HCT116 (cell line): ENCODE results near the gene MFRP. TPM values are rescaled to one million over a fixed set of nuclear protein-coding genes. Genes with fewer than 3 reads are reported as not detected.

Experiments used
- ATAC-seq: fragments of 200-7000 bp; cut with Tn5 transposase; 2 replicates; pipeline ENCODE4 v1.9.1; 2020; ENCODE audit warnings: mild to moderate bottlenecking, moderate library complexity
- BruUV-seq: library from RNA; stranded (reverse); fragments of 400-500 nt; replicated peaks from 2 replicates; lab custom pipeline; 2021; lab: Mats Ljungman, UMichigan
- CTCF ChIA-PET: fragments of 300-600 bp; sonication (Branson Sonifier 250); formaldehyde crosslinking; loops from one replicate; lab custom pipeline; 2021; ENCODE audit warnings: antibody characterized with exemption; lab: Charles Lee
- POLR2A ChIA-PET: fragments of 300-600, 350-600 bp; sonication (Branson Sonifier 250); formaldehyde crosslinking; loops from one replicate; lab custom pipeline; 2021; ENCODE audit warnings: antibody characterized with exemption; lab: Charles Lee
- RAD21 ChIA-PET, 2 experiments: fragments of 300-600 bp; sonication (Branson Sonifier 250); formaldehyde crosslinking; loops; one replicate each; lab custom pipeline; 2023; ENCODE audit warnings: low total read pairs in 2 of 2; ENCODE audit not compliant: uncharacterized antibody in 2 of 2, unreplicated experiment in 2 of 2, low non-redundant PET in 1 of 2; lab: Charles Lee
- DNase-seq: peaks from one replicate; pipeline ENCODE4 v3.0.0-alpha.2; 2010; ENCODE audit warnings: low read depth, low spot score
- H2AFZ ChIP-seq: fragments of 200-600 bp; shearing (Covaris generic), sonication (generic); 2 replicates; pipeline ENCODE4 v1.6.1; 2017; ENCODE audit warnings: low read depth, mixed run types, mixed read lengths, antibody characterized with exemption, low read length; ENCODE audit not compliant: poor library complexity, severe bottlenecking
- H3K27ac ChIP-seq: 2 replicates; pipeline ENCODE4 v1.5.1; 2012; ENCODE audit warnings: low read depth, low read length
- H3K27me3 ChIP-seq: fragments of 200-600 bp; sonication (generic); 2 replicates; pipeline ENCODE4 v1.6.1; 2016; ENCODE audit warnings: mixed run types, low read length, mixed read lengths; ENCODE audit not compliant: insufficient read depth
- H3K36me3 ChIP-seq, 2 experiments: fragments of 200-500 bp in 1 of 2; fragments of 200-600 bp in 1 of 2; sonication (Bioruptor generic) in 1 of 2; sonication (generic) in 1 of 2; 2 replicates each; pipeline versions ENCODE4 v1.5.1 to v1.6.1; 2014 to 2016; ENCODE audit warnings: low read length in 2 of 2, inconsistent platforms in 1 of 2, mixed read lengths in 1 of 2, mixed run types in 1 of 2; ENCODE audit not compliant: insufficient read depth in 2 of 2, control insufficient read depth in 1 of 2
- H3K4me1 ChIP-seq, 2 experiments: fragments of 200-600 bp in 1 of 2; sonication (generic) in 1 of 2; 2 replicates each; pipeline versions ENCODE4 v1.5.1 to v1.6.1; 2012 to 2017; ENCODE audit warnings: low read length in 2 of 2, inconsistent platforms in 1 of 2, mild to moderate bottlenecking in 1 of 2, mixed read lengths in 1 of 2, mixed run types in 1 of 2, moderate library complexity in 1 of 2; ENCODE audit not compliant: insufficient read depth in 2 of 2, control insufficient read depth in 1 of 2
- H3K4me2 ChIP-seq: fragments of 200-600 bp; sonication (generic); 2 replicates; pipeline ENCODE4 v1.6.1; 2017; ENCODE audit warnings: mixed run types, low read length, mixed read lengths
- H3K4me3 ChIP-seq, 2 experiments: fragments of 200-600 bp in 1 of 2; sonication (generic) in 1 of 2; replicated peaks in 1 of 2; 2 replicates each; pipeline ENCODE4 v1.5.1; 2011 to 2016; ENCODE audit warnings: low read length in 2 of 2, control low read depth in 1 of 2, low read depth in 1 of 2, mild to moderate bottlenecking in 1 of 2, mixed read lengths in 1 of 2, mixed run types in 1 of 2
- H3K79me2 ChIP-seq: fragments of 200-600 bp; sonication (generic); 2 replicates; pipeline ENCODE4 v1.6.1; 2017; ENCODE audit warnings: mild to moderate bottlenecking, mixed run types, low read length, moderate library complexity, mixed read lengths; ENCODE audit not compliant: insufficient read depth
- H3K9ac ChIP-seq: fragments of 200-600 bp; sonication (generic); 2 replicates; pipeline ENCODE4 v1.6.1; 2016; ENCODE audit warnings: low read length, mixed read lengths
- H3K9me2 ChIP-seq: fragments of 200-600 bp; sonication (generic), shearing (Covaris generic); 2 replicates; pipeline ENCODE4 v1.6.1; 2017; ENCODE audit warnings: mixed run types, mild to moderate bottlenecking, moderate library complexity; ENCODE audit not compliant: insufficient read depth
- H3K9me3 ChIP-seq, 2 experiments: fragments of 200-500 bp in 1 of 2; fragments of 200-600 bp in 1 of 2; sonication (Bioruptor generic) in 1 of 2; sonication (generic) in 1 of 2; 2 replicates each; pipeline ENCODE4 v1.6.1; 2014 to 2017; ENCODE audit warnings: low read length in 2 of 2, mixed read lengths in 2 of 2, inconsistent platforms in 1 of 2, low read depth in 1 of 2, mild to moderate bottlenecking in 1 of 2, mixed run types in 1 of 2, moderate library complexity in 1 of 2; ENCODE audit not compliant: control insufficient read depth in 1 of 2, insufficient read depth in 1 of 2
- H4K20me1 ChIP-seq: fragments of 200-600 bp; sonication (generic), shearing (Covaris generic); 2 replicates; pipeline ENCODE4 v1.6.1; 2017; ENCODE audit warnings: mixed run types, mild to moderate bottlenecking, moderate library complexity; ENCODE audit not compliant: insufficient read depth
- CBX3 ChIP-seq: IDR thresholded peaks from 2 replicates; pipeline ENCODE4 v1.6.1; 2012; ENCODE audit warnings: low read depth
- CEBPB ChIP-seq: IDR thresholded peaks from 2 replicates; pipeline ENCODE4 v1.6.1; 2012; ENCODE audit warnings: low read depth
- EGR1 ChIP-seq: IDR thresholded peaks from 2 replicates; pipeline ENCODE4 v1.6.1; 2012; ENCODE audit warnings: low read depth
- ELF1 ChIP-seq: IDR thresholded peaks from 2 replicates; pipeline ENCODE4 v1.6.1; 2012; ENCODE audit warnings: low read depth, borderline replicate concordance
- EZH2 ChIP-seq: fragments of 200-600 bp; sonication (generic); IDR thresholded peaks from 2 replicates; pipeline ENCODE4 v1.6.1; 2017; ENCODE audit warnings: antibody characterized with exemption, mixed run types
- EZH2phosphoT487 ChIP-seq: fragments of 200-600 bp; IDR thresholded peaks from 2 replicates; pipeline ENCODE4 v1.6.1; 2018; ENCODE audit warnings: antibody characterized with exemption, borderline replicate concordance
- FOSL1 ChIP-seq: IDR thresholded peaks from 2 replicates; pipeline ENCODE4 v1.6.1; 2012; ENCODE audit warnings: low read depth
- JUND ChIP-seq: IDR thresholded peaks from 2 replicates; pipeline ENCODE4 v1.6.1; 2012
- POLR2AphosphoS5 ChIP-seq: IDR thresholded peaks from 2 replicates; pipeline ENCODE4 v1.6.1; 2011; ENCODE audit warnings: mild to moderate bottlenecking, low read depth, low read length, moderate library complexity
- SRF ChIP-seq: IDR thresholded peaks from 2 replicates; pipeline ENCODE4 v1.6.1; 2012; ENCODE audit warnings: low read depth
- YY1 ChIP-seq: IDR thresholded peaks from 2 replicates; pipeline ENCODE4 v1.6.1; 2011; ENCODE audit warnings: low read length, low read depth, moderate library complexity, mild to moderate bottlenecking; ENCODE audit not compliant: insufficient replicate concordance; ENCODE audit errors: extremely low read depth
- ZFX ChIP-seq: fragments of 450-650 bp; IDR thresholded peaks from 2 replicates; pipeline ENCODE4 v1.6.1; 2017
- intact Hi-C: fragments of 100-400 bp; cut with micrococcal nuclease; formaldehyde crosslinking; loops from 2 replicates; pipeline ENCODE4 v1.10.0; 2022
- total RNA-seq: library from RNA; stranded (reverse); gene quantifications from one replicate; pipeline ENCODE4 v1.2.1, GENCODE V29; 2021; ENCODE audit not compliant: unreplicated experiment
- TF ChIP-seq, protein P1 (sequence below): IDR thresholded peaks from 2 replicates; pipeline ENCODE4 v1.6.1; 2012; ENCODE audit warnings: low read depth
- TF ChIP-seq, protein P2 (sequence below): IDR thresholded peaks from 2 replicates; pipeline ENCODE4 v1.6.1; 2011; ENCODE audit warnings: mild to moderate bottlenecking, low read length, moderate library complexity; ENCODE audit not compliant: insufficient replicate concordance; ENCODE audit errors: extremely low read depth
- TF ChIP-seq, protein P3 (sequence below): IDR thresholded peaks from 2 replicates; pipeline ENCODE4 v1.6.1; 2012

MFRP gene
- total RNA-seq, 1 experiment from 2014 or later, result not detected

- ChIA-PET POLR2A (no interaction called here), CTCF (interaction anchor here (1.0 to 3.4 kb wide), 5 partner anchors 11 to 105 kb away, joined by 3 to 24 read pairs (median 7); partner anchors contain the start of gene USP2), RAD21 (interaction anchor here (0.5 to 1.4 kb wide), 2 partner anchors 13 to 363 kb away, joined by 3 read pairs; no protein-coding TSS in a partner anchor)
- intact Hi-C loops, result no loop called here
- Histone ChIP-seq H3K9me2 (no peaks in the 10 kb centered on the region), H3K9me3 (no peaks in the 10 kb centered on the region), H3K27ac (no peak overlapping the region), H3K27me3 (peaks cover 5% of the 10 kb centered on the region; the same call in 1 of the 2 replicates), H4K20me1 (no peaks in the 10 kb centered on the region), H3K36me3 (no peaks in the 10 kb centered on the region), H3K9ac (no peak overlapping the region), H3K4me1 (peaks cover 37 to 48% of the 10 kb centered on the region in 2 experiments), H2AFZ (no peak overlapping the region), H3K4me3 (no peak overlapping the region), H3K4me2 (peak overlapping the region; percentile 54), H3K79me2 (no peaks in the 10 kb centered on the region)
- ATAC-seq (no peak), DNase-seq (no peak)
- TF ChIP-seq FOSL1 (no peak), ZFX (no peak), CBX3 (no peak), SRF (no peak), YY1 (no peak), CEBPB (no peak), EZH2phosphoT487 (no peak), EGR1 (no peak), JUND (no peak), EZH2 (no peak), POLR2AphosphoS5 (no peak), ELF1 (no peak)
- TF ChIP-seq, protein P1, sequence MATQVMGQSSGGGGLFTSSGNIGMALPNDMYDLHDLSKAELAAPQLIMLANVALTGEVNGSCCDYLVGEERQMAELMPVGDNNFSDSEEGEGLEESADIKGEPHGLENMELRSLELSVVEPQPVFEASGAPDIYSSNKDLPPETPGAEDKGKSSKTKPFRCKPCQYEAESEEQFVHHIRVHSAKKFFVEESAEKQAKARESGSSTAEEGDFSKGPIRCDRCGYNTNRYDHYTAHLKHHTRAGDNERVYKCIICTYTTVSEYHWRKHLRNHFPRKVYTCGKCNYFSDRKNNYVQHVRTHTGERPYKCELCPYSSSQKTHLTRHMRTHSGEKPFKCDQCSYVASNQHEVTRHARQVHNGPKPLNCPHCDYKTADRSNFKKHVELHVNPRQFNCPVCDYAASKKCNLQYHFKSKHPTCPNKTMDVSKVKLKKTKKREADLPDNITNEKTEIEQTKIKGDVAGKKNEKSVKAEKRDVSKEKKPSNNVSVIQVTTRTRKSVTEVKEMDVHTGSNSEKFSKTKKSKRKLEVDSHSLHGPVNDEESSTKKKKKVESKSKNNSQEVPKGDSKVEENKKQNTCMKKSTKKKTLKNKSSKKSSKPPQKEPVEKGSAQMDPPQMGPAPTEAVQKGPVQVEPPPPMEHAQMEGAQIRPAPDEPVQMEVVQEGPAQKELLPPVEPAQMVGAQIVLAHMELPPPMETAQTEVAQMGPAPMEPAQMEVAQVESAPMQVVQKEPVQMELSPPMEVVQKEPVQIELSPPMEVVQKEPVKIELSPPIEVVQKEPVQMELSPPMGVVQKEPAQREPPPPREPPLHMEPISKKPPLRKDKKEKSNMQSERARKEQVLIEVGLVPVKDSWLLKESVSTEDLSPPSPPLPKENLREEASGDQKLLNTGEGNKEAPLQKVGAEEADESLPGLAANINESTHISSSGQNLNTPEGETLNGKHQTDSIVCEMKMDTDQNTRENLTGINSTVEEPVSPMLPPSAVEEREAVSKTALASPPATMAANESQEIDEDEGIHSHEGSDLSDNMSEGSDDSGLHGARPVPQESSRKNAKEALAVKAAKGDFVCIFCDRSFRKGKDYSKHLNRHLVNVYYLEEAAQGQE, result no peak
- TF ChIP-seq, protein P2, sequence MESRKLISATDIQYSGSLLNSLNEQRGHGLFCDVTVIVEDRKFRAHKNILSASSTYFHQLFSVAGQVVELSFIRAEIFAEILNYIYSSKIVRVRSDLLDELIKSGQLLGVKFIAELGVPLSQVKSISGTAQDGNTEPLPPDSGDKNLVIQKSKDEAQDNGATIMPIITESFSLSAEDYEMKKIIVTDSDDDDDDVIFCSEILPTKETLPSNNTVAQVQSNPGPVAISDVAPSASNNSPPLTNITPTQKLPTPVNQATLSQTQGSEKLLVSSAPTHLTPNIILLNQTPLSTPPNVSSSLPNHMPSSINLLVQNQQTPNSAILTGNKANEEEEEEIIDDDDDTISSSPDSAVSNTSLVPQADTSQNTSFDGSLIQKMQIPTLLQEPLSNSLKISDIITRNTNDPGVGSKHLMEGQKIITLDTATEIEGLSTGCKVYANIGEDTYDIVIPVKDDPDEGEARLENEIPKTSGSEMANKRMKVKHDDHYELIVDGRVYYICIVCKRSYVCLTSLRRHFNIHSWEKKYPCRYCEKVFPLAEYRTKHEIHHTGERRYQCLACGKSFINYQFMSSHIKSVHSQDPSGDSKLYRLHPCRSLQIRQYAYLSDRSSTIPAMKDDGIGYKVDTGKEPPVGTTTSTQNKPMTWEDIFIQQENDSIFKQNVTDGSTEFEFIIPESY, result no peak
- TF ChIP-seq, protein P3, sequence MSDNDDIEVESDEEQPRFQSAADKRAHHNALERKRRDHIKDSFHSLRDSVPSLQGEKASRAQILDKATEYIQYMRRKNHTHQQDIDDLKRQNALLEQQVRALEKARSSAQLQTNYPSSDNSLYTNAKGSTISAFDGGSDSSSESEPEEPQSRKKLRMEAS, result no peak
- BruUV-seq, result no TSS peak
These were observed 22.8 kb upstream of the MFRP start for GRCh38 chr11:119369132-119369925.
